ENCODE data around the gene ZEB2.
"Not testable (repeated sequence)": the region's sequence is repeated elsewhere in the genome, so short reads cannot be mapped to it uniquely, and the experiment has no call there.

DNA sequence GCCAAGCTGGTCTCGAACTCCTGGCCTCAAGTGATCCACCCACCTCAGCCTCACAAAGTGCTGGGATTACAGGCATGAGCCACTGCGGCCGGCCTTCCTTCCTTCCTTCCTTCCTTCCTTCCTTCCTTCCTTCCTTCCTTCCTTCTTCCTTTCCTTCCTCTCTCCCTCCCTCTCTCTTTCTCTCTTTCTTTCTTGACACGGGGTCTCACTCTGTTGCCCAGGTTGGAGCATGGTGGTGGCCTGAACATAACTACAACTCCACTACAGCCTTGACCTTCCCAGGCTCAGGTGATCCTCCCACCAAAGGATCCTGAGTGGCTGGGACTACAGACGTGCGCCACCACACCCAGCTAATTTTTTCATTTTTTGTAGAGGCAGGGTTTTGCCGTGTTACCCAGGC is 155.7 kb downstream of the ZEB2 start:
- TF ChIP-seq CTBP2 (IDR thresholded peaks at IDR 0.05; ENCODE audit: borderline replicate concordance, insufficient read depth, insufficient read length, low read length); CHD2 (IDR thresholded peaks at IDR 0.05; ENCODE audit: low read length); SUZ12 (IDR thresholded peaks at IDR 0.05; ENCODE audit: low read length); EP300 (IDR thresholded peaks at IDR 0.05; ENCODE audit: borderline replicate concordance in 1 of 2, low read depth in 2 of 2, low read length in 2 of 2); CEBPB (IDR thresholded peaks at IDR 0.05; ENCODE audit: low read depth, low read length); POLR2A (IDR thresholded peaks at IDR 0.05; ENCODE audit: control extremely low read depth in 1 of 2, low read depth in 2 of 2, low read length in 2 of 2): not testable (repeated sequence)
- TF ChIP-seq, protein P1, sequence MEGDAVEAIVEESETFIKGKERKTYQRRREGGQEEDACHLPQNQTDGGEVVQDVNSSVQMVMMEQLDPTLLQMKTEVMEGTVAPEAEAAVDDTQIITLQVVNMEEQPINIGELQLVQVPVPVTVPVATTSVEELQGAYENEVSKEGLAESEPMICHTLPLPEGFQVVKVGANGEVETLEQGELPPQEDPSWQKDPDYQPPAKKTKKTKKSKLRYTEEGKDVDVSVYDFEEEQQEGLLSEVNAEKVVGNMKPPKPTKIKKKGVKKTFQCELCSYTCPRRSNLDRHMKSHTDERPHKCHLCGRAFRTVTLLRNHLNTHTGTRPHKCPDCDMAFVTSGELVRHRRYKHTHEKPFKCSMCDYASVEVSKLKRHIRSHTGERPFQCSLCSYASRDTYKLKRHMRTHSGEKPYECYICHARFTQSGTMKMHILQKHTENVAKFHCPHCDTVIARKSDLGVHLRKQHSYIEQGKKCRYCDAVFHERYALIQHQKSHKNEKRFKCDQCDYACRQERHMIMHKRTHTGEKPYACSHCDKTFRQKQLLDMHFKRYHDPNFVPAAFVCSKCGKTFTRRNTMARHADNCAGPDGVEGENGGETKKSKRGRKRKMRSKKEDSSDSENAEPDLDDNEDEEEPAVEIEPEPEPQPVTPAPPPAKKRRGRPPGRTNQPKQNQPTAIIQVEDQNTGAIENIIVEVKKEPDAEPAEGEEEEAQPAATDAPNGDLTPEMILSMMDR (IDR thresholded peaks at IDR 0.05; ENCODE audit: control extremely low read depth in 1 of 3, insufficient read depth in 1 of 3, low read depth in 1 of 3, low read length in 3 of 3): not testable (repeated sequence)
- TF ChIP-seq, protein P2, sequence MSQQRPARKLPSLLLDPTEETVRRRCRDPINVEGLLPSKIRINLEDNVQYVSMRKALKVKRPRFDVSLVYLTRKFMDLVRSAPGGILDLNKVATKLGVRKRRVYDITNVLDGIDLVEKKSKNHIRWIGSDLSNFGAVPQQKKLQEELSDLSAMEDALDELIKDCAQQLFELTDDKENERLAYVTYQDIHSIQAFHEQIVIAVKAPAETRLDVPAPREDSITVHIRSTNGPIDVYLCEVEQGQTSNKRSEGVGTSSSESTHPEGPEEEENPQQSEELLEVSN (IDR thresholded peaks at IDR 0.05): not testable (repeated sequence)
